ENCODE data around the gene PSAT1. TPM values are rescaled to one million over a fixed set of nuclear protein-coding genes. Genes with fewer than 3 reads are reported as not detected.

Gene PSAT1
- total RNA-seq, 1 donor from 2014 or later, result 1.9 TPM

DNA sequence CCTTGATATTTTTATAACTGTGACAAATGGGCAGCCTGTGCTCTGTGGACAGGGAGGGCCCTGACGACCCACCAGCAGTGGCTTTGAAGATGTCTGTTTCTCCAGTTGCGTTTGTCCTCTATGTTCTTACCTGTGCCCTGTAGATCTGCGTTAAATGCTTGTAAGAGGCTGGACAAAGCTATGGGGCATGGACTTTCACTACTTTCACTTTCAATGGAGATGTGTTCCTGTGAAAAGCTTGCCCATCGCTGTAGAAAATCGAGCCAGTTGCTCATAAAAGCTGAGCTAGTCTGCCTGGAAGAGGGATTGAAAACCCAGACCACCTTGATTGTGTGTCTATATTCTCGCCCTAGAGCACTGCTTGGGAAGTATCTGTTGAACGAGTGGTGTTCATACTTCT is 74.1 kb downstream of the PSAT1 start:
- intact Hi-C loops (cut with DNase I), result no loop called here

DNA sequence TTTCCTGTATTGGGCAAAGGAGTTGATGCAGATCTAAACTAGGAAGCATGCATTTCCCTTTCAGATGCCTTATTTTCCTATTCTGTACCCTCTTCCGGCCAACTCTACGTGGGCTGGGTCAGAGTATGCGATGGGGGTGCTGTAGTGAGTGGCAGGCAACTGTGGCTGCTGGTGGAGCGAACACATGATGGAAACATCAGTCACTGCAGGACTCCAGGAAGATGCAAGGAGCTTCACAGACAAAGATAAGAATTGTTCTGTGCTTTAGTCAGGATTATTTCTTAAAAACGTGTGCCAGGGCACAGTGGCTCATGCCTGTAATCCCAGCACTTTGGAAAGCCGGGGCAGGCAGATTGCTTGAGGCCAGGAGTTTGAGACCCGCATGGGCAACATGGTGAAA is 75.1 kb downstream of the PSAT1 start:
- H3K27ac ChIP-seq, result no peak overlapping the region
- H3K36me3 ChIP-seq, result no peaks in the 10 kb centered on the region
- no peaks in the 10 kb centered on the region for H3K9me3 ChIP-seq
- TF ChIP-seq, protein P1, sequence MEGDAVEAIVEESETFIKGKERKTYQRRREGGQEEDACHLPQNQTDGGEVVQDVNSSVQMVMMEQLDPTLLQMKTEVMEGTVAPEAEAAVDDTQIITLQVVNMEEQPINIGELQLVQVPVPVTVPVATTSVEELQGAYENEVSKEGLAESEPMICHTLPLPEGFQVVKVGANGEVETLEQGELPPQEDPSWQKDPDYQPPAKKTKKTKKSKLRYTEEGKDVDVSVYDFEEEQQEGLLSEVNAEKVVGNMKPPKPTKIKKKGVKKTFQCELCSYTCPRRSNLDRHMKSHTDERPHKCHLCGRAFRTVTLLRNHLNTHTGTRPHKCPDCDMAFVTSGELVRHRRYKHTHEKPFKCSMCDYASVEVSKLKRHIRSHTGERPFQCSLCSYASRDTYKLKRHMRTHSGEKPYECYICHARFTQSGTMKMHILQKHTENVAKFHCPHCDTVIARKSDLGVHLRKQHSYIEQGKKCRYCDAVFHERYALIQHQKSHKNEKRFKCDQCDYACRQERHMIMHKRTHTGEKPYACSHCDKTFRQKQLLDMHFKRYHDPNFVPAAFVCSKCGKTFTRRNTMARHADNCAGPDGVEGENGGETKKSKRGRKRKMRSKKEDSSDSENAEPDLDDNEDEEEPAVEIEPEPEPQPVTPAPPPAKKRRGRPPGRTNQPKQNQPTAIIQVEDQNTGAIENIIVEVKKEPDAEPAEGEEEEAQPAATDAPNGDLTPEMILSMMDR (IDR thresholded peaks at IDR 0.05), result no peak
- no peaks in the 10 kb centered on the region for H3K27me3 ChIP-seq
- H3K4me3 ChIP-seq, result no peak overlapping the region
- intact Hi-C loops (cut with DNase I), result no loop called here
- no peak for DNase-seq (ENCODE audit: low spot score in 2 of 2)
- no peaks in the 10 kb centered on the region for H3K4me1 ChIP-seq

More for the DNA sequence above, 74.1 kb downstream of the PSAT1 start:
- Histone ChIP-seq H3K27ac (no peak overlapping the region), H3K4me1 (no peaks in the 10 kb centered on the region), H3K36me3 (no peaks in the 10 kb centered on the region), H3K4me3 (no peak overlapping the region), H3K27me3 (no peaks in the 10 kb centered on the region), H3K9me3 (no peaks in the 10 kb centered on the region)
- TF ChIP-seq, protein P1 (IDR thresholded peaks at IDR 0.05), result no peak
- DNase-seq (ENCODE audit: low spot score in 2 of 2), result no peak

Other genes with a start within 250 kb of the PSAT1 start
- 19.8 TPM for gene CEP78, start 61.0 kb upstream of the PSAT1 start, total RNA-seq

All from ascending aorta (tissue), 2 donors.